HEK293 (cell line): ENCODE measurements around the gene ABCA1.

Source experiments
- CTCF ChIP-seq: fragments of 450-650 bp; formaldehyde crosslinking; IDR thresholded peaks from 2 replicates; pipeline ENCODE4 v1.5.1; 2016; ENCODE audit warnings: missing biosample characterization, missing genetic modification characterization
- GLI4 ChIP-seq: fragments of 450-650 bp; formaldehyde crosslinking; IDR thresholded peaks from 2 replicates; pipeline ENCODE4 v1.5.1; 2016; ENCODE audit warnings: missing biosample characterization, missing genetic modification characterization
- HOXA7 ChIP-seq: sonication (generic); formaldehyde crosslinking; IDR thresholded peaks from 2 replicates; pipeline ENCODE4 v1.8.1; 2022; ENCODE audit warnings: missing genetic modification reagents, borderline replicate concordance
- KLF16 ChIP-seq: fragments of 450-650 bp; formaldehyde crosslinking; IDR thresholded peaks from 2 replicates; pipeline ENCODE4 v1.5.1; 2017; ENCODE audit warnings: missing biosample characterization, missing genetic modification characterization
- MYNN ChIP-seq: fragments of 450-650 bp; formaldehyde crosslinking; IDR thresholded peaks from 2 replicates; pipeline ENCODE4 v1.5.1; 2016; ENCODE audit warnings: missing biosample characterization, missing genetic modification characterization, borderline replicate concordance
- YY1 ChIP-seq: fragments of 450-650 bp; formaldehyde crosslinking; IDR thresholded peaks from 2 replicates; pipeline ENCODE4 v1.5.1; 2018; ENCODE audit warnings: missing biosample characterization, missing genetic modification characterization
- ZBTB1 ChIP-seq: fragments of 450-650 bp; formaldehyde crosslinking; IDR thresholded peaks from 2 replicates; pipeline ENCODE4 v1.5.1; 2016; ENCODE audit warnings: missing biosample characterization, missing genetic modification characterization
- ZNF155 ChIP-seq: fragments of 450-650 bp; formaldehyde crosslinking; IDR thresholded peaks from 2 replicates; pipeline ENCODE4 v1.5.1; 2016; ENCODE audit warnings: missing biosample characterization, missing genetic modification characterization
- ZNF654 ChIP-seq: fragments of 450-650 bp; formaldehyde crosslinking; IDR thresholded peaks from 2 replicates; pipeline ENCODE4 v1.5.1; 2016; ENCODE audit warnings: low read depth, missing biosample characterization, missing genetic modification characterization

- TF ChIP-seq MYNN (tag by site-specific recombination) (no peak), CTCF (tag by site-specific recombination) (no peak), KLF16 (tag by site-specific recombination) (no peak), HOXA7 (CRISPR knock-in tag) (no peak), ZNF155 (tag by site-specific recombination) (no peak), YY1 (tag by site-specific recombination) (no peak), ZNF654 (tag by site-specific recombination) (no peak), ZBTB1 (tag by site-specific recombination) (no peak), GLI4 (tag by site-specific recombination) (no peak)
Measured at GRCh38 chr9:104849023-104849422, 78.9 kb downstream of the ABCA1 start.
